ENCODE data around the gene SLC38A3.
A peak's percentile ranks its signal among the peaks of the same experiment; 100 is the strongest.

SLC38A3 gene

DNA sequence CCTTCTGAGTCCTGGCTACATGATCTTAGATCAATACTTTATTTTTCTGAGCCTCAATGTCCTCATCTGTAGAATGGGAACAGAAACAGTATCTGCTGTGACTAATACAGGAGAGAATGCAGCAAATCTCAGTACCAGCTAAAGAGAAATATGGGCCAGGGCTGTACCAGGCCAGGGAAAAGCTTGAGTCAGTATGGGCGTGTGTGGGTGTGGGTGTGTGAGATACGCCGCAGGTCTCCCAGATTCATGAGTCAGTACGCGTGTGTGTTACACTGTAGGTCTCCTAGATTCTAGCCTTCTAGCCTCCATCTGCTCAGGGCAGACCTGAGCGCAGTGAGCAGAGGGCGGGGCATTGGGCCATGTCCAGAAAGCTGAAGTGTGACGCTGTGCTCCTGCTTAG, 46.1 kb downstream of the SLC38A3 start:
- H3K27me3 ChIP-seq: no peaks in the 10 kb centered on the region
- TF ChIP-seq, protein P1, sequence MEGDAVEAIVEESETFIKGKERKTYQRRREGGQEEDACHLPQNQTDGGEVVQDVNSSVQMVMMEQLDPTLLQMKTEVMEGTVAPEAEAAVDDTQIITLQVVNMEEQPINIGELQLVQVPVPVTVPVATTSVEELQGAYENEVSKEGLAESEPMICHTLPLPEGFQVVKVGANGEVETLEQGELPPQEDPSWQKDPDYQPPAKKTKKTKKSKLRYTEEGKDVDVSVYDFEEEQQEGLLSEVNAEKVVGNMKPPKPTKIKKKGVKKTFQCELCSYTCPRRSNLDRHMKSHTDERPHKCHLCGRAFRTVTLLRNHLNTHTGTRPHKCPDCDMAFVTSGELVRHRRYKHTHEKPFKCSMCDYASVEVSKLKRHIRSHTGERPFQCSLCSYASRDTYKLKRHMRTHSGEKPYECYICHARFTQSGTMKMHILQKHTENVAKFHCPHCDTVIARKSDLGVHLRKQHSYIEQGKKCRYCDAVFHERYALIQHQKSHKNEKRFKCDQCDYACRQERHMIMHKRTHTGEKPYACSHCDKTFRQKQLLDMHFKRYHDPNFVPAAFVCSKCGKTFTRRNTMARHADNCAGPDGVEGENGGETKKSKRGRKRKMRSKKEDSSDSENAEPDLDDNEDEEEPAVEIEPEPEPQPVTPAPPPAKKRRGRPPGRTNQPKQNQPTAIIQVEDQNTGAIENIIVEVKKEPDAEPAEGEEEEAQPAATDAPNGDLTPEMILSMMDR (IDR thresholded peaks at IDR 0.05; ENCODE audit: low read depth, low read length): no peak
- no peaks in the 10 kb centered on the region for H3K36me3 ChIP-seq
- no peak overlapping the region for H3K4me3 ChIP-seq (ENCODE audit: low read depth, low read length)
- H3K4me1 ChIP-seq: peaks cover 4% of the 10 kb centered on the region
- DNase-seq: no peak
- no peaks in the 10 kb centered on the region for H3K9me3 ChIP-seq

DNA sequence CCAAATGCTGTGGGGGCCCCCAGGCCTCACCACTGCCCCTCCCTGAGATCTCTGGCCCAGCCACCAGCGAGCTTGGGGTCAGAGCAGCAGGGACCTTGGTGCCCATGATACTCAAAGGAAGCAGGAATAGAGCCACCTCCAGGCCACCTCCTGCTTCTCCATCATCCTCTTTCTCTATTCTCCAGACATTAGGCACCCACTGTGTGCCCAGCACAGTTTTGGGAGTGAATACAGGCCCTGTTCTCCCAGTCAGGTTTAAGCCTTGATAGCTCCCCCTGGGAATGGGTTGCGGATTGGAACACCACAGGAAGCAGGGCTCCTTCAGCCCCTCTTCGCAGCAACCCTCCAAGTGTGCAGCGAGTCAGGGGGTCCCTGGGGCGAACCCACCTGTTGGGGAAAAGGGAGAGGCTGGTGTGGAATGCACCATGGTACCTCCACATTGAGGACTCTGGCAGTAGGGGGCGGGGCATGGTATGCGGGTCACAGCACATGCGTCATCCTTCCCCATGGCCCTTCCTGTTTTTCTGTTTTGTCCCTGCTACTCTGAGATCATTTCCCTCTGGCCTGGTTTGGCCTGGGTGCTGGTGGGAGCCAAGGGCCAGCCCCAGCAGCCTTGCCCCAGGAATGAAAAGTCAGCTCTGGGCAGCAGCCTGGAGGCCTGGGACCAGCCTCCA, 49.6 kb downstream of the SLC38A3 start:
- peaks cover 3% of the 10 kb centered on the region for H3K4me1 ChIP-seq
- H3K9me3 ChIP-seq: no peaks in the 10 kb centered on the region
- no peak overlapping the region for H3K4me3 ChIP-seq (ENCODE audit: low read depth, low read length)
- TF ChIP-seq, protein P1 (IDR thresholded peaks at IDR 0.05; ENCODE audit: low read depth, low read length): no peak
- no peak for DNase-seq
- H3K36me3 ChIP-seq: peaks cover 4% of the 10 kb centered on the region
- no peaks in the 10 kb centered on the region for H3K27me3 ChIP-seq

DNA sequence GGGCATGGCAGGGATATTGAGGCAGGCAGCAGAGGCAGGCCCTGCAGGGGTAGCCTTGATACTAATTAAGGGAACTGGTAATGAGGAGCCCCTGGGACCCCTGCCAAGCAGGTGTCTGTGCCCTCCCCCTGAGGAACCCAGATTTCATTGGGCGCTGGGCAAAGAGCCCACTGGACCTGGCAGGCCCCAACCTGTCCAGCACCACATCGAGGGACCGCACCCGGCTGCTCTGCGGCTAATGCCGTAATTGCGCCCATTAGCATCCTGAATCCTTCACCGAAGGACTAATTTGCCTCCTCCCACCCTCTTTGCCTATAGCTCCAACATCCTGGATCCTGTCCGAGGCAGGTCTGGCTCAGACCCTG, 50.2 kb downstream of the SLC38A3 start:
- Histone ChIP-seq H3K9me3 (no peaks in the 10 kb centered on the region), H3K4me1 (peaks cover 4% of the 10 kb centered on the region), H3K27me3 (no peaks in the 10 kb centered on the region), H3K4me3 (ENCODE audit: low read depth, low read length) (no peak overlapping the region), H3K36me3 (peaks cover 4% of the 10 kb centered on the region)
- TF ChIP-seq, protein P1 (IDR thresholded peaks at IDR 0.05; ENCODE audit: low read depth, low read length): no peak
- DNase-seq: no peak

DNA sequence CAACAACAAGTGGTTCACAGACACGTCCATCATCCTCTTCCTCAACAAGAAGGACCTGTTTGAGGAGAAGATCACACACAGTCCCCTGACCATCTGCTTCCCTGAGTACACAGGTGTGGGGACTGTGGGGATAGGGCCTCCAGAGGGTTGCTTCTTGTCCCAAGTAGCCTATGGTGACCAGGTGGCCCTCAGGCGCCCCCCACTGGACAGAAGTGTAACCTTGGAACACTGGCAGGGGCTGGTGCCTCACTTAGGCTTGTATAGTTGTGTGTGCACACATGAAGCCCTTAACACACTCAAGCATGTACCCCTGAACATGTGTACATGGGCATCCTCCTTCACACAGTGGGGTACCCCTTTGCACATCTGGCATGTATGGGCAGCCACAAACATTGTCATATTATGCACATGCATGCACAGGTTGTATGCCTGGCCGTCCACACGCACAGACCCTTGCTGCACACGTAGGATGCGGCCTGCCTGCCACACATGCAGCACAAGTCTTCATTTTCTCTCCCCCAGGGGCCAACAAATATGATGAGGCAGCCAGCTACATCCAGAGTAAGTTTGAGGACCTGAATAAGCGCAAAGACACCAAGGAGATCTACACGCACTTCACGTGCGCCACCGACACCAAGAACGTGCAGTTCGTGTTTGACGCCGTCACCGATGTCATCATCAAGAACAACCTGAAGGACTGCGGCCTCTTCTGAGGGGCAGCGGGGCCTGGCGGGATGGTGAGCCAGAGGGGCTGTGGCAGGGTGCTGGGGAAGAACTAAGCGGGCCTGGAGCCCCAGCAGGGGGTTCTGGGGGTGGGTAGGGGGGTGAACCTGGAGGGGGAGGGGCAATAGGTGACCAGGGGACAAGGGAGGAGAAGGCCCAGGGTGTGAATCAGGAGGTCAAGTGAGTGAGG, 52.2 kb downstream of the SLC38A3 start:
- Histone ChIP-seq H3K27me3 (no peaks in the 10 kb centered on the region), H3K4me1 (peaks cover 4% of the 10 kb centered on the region), H3K36me3 (peaks cover 4% of the 10 kb centered on the region), H3K4me3 (ENCODE audit: low read depth, low read length) (no peak overlapping the region), H3K9me3 (no peaks in the 10 kb centered on the region)
- DNase-seq: peak; percentile 59
- TF ChIP-seq, protein P1 (IDR thresholded peaks at IDR 0.05; ENCODE audit: low read depth, low read length): peak; percentile 63

DNA sequence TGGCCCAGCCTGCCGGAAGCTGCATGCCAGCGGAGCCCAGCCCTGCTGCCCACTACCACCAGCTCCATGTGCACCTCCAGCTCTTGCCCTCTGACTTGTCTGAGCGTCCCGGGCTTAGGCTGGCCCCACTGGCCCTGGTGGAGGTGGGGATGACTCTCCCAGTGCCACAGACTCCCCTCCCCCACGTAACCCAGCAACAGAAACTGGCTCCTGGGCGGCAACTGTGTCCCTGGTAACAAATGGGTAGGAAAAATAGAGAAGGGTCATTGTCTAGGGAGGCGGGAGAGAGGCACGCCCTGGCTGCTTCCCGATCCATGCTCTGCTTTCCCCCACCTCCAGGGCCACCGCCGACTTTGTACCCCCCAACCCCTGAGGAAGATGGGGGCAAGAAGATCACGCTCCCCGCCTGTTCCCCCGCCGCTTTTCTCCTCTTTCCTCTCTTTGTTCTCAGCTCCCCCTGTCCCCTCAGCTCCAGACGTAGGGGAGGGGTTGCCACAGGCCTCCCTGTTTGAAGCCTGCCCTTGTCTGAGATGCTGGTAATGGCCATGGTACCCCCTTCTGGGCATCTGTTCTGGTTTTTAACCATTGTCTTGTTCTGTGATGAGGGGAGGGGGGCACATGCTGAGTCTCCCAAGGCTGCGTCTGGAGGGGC, 53.1 kb downstream of the SLC38A3 start:
- TF ChIP-seq, protein P1 (IDR thresholded peaks at IDR 0.05; ENCODE audit: low read depth, low read length): no peak
- Histone ChIP-seq H3K36me3 (peaks cover 4% of the 10 kb centered on the region), H3K9me3 (no peaks in the 10 kb centered on the region), H3K27me3 (no peaks in the 10 kb centered on the region), H3K4me3 (ENCODE audit: low read depth, low read length) (no peak overlapping the region), H3K4me1 (peaks cover 4% of the 10 kb centered on the region)
- DNase-seq: no peak

All from BE2C (cell line).